NCI-H2081 treated with DMSO at 0.1 percent for 48 hours (cell line): Measurements from ENCODE around the gene NSMCE3.
"Not testable (repeated sequence)": the region's sequence is repeated elsewhere in the genome, so short reads cannot be mapped to it uniquely, and the experiment has no call there.

Source experiments
- DNase-seq: peaks from one replicate; lab custom pipeline; 2025; lab: John Stamatoyannopoulos, UW

The NSMCE3 gene

DNA sequence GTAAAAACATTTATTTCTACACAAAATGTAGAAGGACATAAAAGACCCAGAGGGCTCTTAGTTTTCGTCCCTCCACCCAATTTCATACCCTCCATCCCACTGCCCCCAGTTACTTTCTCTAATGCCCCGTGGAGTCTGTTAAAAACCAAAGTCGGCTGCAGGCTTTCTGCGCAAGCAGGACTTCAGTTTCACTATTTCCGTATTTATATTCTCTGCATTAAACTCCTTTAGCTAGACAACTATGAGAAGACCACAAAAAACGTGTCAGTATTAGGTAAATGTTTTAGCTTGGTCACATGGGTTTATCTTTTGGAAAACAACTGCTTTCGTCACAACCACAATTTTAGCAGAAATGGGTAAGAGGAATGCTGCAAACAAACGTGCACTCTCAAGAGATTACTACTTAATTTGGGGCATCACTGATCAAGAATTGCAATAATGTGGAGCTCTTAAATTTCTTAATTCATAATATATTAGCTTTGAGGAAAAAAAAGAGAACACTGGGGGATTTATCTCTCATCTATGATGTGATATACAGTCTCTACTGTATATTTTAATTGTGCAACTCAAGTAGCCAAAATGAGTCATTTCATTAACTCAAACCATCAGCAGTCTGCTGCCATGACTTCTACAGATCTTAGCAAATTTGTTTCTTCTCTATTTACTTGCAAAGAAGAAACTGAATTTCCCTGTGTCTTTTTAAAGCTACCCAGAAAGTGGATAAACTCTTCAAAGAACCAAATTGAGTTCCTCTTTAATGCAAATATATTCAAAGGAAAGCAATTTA, 740 bp upstream of the NSMCE3 start:
- DNase-seq: no peak

DNA sequence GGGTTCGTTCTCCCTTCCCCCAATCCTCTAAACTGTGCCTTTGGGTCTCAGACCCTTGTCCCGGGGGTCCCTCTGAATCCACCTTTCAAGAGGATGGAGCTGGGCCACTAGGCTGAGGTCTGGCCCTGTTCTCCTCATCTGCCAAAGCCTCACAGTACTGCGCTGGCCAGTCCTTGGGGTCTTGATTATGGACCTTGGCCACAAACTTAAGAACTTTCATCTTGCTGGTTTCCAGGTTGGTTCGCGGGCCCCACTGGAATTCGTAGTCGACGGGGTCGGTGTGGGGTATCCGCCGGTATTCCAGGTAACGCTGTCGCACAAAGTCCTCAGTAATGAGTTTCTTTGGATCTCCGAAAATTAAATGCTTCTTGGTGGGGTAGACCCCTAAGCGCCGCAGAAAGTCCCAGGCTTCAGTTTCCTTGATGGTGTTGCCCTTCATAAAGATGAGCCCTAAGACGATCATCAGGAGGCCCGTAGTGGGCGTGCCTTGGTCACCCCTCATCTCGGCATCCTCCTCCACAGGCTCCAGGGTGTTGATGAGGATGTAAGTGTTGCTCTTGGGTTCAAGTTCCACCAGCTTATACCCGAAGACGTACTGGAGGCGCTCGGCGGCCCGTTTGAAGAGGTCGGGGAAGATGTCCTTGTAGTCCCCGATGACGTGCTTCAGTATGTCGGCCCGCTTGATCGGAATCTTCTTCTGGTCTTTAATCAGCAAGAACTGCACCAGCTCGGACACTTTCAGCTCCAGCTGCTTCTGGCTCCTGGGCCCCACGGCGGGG, 727 bp downstream of the NSMCE3 start:
- DNase-seq: no peak

DNA sequence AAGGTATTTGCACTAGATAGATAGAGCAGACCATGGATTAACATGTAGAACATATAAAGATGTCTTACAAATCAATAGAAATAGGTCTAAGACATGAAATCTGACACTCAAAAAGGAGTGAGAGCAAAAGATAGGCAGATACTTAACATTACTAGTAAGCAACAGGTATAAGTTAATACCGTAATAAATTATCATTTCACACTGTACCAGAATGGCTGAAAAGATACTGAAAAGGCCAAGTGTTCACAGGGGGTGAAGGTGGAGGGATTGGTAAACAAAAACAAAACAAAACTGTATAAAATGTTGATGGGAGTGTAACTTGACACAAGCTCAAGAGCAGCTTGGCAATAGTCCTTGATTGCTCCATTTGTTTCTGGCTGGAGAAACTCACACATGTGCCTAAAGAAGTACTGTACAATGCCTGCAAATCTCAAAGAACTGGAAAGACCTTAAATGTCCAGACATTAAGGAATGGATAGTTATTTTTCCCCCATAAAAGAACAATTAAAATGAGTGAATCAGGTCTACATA, 3.5 kb downstream of the NSMCE3 start:
- DNase-seq: no peak

DNA sequence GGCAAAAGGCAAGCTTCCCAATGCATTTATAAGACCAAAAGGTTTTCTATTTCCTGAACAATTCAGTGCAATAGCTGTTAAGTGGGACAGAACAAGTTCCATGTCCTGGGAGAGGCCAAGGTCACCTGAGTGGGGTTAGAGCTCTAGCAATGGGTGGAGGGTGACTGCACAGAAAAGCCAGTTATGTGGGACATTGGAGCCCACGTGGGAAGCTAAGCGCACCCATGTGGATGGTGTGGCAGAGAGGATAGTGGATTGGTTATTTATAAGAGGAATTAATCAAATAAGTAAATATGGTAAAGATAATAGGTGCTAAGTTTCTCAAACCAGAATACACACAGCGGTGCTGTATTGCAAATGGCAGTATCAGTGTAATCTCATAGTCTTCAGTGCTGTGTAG, 6.3 kb downstream of the NSMCE3 start:
- DNase-seq: no peak

DNA sequence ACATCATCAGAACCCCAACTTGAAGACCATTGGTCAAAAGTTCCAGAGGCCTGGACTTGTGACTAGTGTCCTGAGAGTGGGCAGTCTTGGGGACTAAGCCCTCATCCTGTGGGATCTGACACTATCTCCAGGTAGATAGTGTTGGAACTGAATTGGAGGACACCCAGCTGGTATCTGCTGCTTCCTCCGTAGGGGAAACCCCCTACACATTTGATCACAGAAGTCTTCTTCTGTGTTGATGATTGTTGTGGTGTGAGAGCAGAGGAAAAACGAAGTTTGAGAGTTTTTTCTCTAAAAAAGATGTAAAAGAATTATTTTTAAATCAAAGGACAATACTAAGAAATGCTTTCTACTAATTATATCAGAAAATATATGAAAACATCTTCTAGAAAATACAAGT, 6.9 kb downstream of the NSMCE3 start:
- no peak for DNase-seq

DNA sequence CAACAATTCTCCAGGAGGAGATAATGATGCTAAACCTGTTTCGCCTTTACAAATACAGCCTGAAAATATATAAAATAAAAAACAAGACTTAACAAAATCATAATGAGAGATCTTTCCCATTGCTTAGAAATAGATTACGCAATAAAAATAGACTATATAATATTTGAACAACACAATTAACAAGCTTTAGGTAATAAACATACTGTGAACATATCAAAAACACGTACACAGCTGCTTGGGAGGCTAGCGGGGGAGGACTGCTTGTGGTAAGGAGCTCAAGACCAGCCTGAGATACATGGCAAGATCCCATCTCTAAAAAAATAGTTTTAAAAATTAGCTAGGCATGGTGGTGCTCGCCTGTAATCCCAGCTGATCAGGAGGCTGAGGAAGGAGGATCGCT, 8.7 kb downstream of the NSMCE3 start:
- no peak for DNase-seq

DNA sequence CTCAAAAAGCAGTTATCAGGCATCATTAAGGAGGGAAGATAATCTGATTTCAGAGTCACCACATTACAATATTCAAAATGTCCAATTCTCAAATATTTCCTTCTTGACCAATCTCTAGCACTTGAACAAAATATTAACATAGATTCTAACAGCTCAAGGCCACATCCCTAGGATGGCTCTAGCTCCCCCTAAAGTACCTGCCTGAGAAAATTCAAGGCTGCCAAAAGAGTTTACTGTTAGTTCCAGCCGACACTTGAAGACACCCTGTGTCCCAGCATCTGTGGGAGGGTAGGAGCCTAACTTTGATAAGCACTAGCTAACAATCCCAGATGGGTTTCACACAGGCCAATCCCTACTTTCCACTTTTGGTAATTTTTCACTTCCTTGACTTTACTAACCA, 10.4 kb downstream of the NSMCE3 start:
- DNase-seq: no peak

DNA sequence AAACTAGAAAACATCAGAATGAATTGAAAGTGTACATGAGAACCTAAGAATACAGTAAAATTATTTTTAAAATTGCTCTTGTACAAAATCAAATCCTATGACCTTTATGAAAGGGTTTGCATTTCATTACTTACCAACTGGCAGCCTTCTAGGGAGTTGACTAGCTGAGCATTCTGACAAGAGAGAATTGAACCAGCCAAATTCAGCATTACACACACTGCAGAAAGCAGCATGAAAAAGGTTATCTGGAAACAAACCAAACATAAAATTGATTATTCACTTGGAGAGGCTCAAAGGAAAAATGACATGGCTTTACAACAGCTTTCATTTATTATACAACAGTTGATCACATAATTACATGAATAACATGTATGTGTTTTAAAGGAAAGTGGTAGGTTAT, 17.4 kb downstream of the NSMCE3 start:
- DNase-seq: no peak

DNA sequence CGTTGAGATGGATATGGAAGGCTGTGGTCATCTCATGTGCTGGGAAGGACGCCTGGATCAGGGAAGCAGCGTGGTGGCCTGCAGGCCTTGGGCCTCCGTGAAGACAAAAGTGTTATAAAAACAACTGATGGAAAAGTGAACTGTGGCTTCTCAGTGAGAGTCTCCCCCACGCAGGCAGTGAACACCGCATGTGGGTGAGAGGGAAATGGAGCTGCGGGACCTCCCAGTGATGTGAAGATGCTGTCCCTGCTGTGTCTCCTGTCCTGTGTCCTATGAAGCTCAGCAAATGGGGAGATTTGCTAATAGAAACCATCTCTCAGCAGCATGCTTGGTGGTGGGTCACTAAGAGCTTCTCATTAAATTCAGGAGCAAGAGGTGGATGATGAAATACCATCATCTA, 25.1 kb downstream of the NSMCE3 start:
- DNase-seq: no peak

DNA sequence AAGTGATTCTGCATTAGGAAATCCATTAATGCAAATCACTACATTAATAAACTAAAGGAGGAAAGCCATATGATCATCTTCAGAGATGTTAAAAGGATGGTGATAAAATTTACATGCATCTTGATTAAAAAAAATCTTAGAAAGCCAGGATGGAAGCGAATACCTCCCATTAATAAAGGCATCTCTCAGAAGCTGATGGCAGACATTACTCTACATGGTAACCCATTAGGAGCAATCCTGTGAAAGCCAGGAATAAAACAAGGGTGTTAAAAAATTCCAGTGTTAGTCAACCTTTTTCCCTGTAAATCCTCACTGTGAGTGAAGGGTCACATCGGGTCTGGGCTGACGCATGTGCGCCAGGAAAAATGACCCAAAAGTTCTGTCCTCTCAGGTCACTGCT, 25.5 kb downstream of the NSMCE3 start:
- no peak for DNase-seq

DNA sequence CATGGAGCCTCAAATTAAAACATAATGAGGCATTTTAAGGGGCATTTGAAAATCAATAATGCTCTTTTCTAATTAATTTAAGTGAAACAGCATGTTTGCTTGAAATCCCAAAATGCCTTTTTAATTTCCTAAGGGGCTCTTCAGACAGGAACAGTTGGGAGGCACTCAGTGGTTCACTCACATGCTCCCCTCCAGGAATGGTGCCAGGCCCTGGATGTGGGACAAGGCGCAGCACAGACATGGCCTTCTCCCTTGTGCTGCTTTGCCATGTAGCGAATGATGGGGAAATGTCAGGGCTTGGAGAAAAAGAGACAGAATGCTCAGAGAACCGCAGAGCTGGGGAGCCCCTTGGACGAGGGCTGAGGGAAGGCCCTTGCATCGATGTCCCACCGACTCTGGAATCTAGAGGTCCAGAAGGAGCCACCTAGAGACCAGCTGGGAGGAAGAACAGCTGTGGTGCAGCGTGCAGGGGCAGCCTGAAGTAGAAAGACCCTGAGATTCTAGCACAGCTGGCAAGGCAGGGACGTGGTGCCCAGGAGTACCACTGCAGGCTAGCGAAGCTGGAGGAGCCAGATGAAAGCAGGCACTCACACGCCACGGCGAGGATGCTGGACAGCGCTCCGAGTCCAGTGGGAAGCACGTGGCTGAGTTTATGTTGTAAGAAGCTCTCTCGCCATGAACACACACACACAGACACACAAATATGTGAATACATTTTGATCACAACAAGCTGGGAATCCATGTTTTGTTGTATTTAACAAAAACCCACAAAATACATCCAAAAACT, 27.0 kb downstream of the NSMCE3 start:
- DNase-seq: no peak

DNA sequence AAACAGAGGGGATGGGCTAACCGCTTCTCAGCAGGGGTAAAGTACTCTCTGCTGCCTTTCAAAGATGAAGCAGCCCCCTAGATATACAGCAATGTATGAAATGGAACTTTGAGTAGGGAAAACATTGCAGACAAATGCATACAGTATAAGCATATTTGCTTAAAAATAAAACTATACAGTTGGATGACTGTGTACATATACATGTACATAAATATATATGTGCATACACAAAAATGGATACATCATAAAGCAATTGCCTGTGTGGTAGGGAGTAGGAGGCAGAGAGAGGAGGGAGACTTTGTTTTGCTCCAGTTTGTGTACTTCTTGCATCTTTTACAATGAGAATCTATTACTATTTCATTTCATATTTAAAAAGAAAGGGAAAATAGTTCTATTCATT, 28.4 kb downstream of the NSMCE3 start:
- no peak for DNase-seq

DNA sequence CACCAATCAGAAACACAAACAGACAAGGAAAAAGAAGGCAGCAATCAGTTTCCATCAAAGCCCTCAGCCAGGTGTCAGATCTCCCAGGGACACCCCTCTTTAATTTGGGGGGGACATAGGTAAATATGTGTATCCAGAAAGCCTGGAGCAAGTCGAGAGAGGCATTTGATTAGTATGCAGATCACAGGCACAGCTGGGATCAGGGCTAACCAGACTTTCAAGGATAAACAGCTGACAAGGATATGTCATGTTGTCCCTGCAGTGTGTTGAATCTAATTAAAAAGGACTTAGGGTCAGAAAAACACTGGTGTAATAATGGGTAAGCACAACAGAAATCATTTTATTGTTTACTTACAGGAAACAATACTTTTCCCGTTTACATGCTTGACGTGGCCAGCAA, 30.2 kb downstream of the NSMCE3 start:
- no peak for DNase-seq

DNA sequence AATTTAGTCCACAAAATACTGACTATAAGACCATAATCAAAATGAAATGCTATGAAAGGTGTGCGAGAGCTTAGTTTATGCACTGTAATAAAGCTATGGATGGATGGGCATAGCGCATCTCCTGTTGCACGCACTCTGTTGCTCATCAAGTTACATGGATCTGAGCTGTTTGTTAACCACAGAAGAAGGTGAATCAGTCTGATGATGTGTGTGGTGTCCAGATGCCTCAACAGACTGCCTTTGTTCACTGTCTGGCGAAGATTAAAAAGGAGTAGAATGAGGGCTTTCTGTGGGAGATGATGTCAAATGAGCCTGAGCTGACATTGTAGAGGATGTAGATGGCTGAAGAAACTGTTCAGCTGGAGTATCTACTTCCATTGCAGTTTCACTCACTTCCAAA, 36.1 kb downstream of the NSMCE3 start:
- no peak for DNase-seq

DNA sequence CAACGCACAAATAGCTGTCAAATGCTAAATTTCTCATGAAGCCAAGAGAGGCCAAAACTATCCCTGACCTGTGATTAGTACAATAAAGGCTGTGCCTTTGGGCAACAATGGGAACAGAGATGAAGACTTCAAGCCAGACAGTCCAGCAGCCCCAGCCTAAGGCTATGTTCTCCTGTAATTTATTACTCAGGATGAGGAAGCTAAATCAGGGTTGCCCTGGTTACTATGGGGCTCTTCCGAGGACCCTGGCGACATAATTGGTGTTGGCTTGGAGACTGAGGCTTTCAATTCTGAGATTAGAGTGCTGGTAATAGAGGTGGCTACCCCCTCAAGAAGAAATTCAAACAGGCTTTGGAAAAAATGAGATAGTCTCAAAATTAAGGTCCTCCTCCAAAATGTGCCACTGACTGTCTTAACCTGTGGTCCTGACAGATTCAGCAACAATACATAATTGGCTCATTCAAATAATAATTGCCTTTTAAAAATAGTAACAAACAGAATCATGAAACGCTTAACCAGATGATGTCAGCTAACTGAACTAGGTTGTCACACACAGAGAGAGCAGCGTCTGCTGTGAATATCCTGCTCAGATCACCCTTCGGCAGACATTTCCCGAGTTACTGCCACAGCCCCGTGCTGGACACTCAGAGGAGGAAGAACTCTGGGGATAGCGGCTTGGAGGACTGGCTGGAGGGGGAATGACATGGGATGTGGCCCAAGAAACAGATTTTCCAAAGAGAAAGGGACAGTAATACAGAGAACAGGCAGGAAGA, 43.0 kb downstream of the NSMCE3 start:
- peak; percentile 86 for DNase-seq

DNA sequence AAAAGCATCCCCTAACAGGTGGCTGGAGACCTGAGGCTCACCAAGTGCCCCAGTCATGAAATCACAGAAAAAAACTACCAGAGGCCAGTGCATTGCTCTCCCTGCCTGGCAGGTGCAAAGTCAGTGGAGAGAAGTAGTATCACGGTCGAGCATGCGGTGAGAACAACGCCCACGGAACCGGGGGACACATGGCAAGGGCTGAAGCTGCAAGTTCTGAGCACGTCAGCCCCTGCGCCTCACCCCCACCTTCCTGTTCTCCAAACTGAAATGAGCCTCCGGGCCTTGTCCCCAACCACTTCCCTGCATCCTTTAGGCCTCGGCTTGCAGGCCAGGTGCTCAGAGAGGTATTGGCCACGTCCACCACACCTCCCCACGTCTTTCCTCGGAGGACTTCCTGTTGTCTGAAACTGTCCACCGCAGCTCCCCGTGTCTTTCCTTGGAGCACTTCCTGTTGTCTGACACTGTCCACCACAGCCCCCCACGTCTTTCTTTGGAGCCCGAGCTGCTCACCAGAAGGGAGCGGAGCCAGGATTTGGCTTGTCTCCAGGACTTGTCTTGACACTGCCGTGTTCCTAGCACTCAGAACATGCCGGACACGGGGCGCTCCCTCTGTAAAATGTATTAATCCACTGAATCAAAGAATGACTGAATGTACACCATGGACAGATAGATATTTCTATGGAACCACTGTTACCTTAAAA, 43.9 kb downstream of the NSMCE3 start:
- DNase-seq: no peak

DNA sequence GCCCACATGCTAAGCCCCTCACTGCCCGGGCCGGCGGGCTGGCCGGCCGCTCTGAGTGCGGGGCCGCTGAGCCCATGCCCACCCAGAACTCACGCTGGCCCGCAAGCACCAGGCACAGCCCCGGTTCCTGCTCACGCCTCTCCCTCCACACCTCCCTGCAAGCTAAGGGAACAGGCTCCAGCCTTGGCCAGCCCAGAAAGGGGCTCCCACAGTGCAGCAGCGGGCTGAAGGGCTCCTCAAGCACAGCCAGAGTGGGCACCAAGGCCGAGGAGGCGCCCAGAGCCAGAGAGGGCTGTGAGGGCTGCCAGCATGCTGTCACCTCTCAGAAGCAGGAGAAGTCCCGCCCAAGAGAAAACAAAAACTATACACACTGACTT, 44.6 kb downstream of the NSMCE3 start:
- not testable (repeated sequence) for DNase-seq

DNA sequence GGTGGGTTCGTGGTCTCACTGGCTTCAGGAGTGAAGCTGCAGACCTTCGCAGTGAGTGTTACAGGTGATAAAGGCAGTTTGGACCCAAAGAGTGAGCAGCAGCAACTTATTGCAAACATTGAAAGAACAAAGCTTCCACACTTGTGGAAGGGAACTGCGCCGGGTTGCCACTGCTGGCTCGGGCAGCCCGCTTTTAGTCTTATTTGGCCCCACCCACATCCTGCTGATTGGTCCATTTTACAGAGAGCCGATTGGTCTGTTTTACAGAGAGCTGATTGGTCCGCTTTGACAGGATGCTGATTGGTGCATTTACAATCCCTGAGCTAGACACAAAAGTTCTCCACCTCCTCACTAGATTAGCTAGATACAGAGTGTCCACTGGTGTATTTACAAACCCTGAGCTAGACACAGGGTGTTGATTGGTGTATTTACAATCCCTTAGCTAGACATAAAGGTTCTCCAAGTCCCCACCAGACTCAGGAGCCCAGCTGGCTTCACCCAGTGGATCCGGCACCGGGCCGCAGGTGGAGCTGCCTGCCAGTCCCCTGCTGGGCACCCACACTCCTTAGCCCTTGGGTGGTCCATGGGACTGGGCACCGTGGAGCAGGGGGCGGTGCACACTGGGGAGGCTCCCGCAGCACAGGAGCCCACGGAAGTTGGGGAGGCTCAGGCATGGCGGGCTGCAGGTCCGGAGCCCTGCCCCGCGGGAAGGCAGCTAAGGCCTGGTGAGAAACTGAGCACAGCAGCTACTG, 45.2 kb downstream of the NSMCE3 start:
- DNase-seq: not testable (repeated sequence)

DNA sequence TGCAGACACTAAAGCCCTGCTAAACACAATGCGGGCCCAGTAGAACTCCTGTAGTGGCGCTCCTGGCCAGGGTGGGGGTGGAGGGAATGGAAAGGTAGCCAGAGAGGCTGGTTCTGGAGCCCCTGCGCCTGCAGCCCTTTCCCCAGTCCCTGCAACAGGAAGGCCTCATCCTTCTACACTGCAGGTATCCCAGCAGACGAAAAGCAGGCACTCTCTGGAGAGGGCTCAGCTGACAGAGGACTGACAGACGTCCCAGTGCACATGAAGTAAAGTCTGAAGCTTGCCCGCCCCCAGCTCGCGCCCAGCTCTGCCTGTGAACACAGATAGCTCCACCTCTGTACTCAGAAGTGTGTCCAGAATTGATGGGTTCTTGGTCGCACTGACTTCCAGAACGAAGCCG, 46.0 kb downstream of the NSMCE3 start:
- no peak for DNase-seq

DNA sequence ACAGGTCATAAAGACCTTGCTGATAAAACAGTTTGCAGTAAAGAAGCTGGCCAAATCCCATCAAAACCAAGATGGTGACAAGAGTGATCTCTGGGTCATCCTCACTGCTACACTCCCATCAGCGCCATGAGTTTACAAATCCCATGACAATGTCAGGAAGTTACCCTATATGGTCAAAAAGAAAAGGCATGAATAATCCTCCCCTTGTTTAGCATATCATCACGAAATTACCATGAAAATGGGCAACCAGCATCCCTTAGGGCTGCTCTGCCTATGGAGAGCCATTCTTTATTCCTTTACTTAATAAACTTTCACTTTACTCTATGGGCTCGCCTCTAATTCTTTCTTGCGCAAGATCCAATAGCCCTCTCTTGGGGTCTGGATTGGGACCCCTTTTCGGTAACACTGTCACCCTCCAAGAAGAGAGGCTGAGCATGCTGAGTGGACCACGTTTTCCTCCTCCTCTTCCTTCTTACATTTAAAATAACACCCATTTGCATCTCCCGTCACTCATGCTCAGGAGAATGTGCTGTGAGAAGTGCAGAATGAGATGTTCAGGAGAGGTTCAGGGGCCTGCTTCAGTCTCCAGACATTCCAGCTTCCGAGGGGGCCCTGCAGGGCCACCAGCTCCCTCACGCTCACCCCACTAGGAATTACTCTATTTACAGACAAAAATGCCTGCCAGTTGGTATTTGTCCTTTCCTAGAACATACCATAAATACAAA, 47.3 kb downstream of the NSMCE3 start:
- no peak for DNase-seq
